Lower leg skin (tissue), 4 donors: Measurements from ENCODE around the gene AIRE. TPM values are rescaled to one million over a fixed set of nuclear protein-coding genes. Genes with fewer than 3 reads are reported as not detected.

Experiments
- DNase-seq, 2 donors: peaks; one replicate each; pipeline ENCODE4 v3.0.0-alpha.2; 2019; ENCODE audit warnings: low spot score in 2 of 2
- H3K4me3 ChIP-seq: fragments of 200-600 bp; sonication (generic); 2 replicates; pipeline ENCODE4 v1.5.1; 2017; ENCODE audit warnings: mild to moderate bottlenecking, low read depth; ENCODE audit not compliant: poor library complexity, severe bottlenecking
- POLR2A ChIP-seq, 2 donors: fragments of 450-650 bp; IDR thresholded peaks; one replicate each; pipeline ENCODE4 v1.6.1; 2016 to 2017; ENCODE audit warnings: antibody characterized with exemption in 2 of 2, mild to moderate bottlenecking in 1 of 2, moderate library complexity in 1 of 2
- WGBS, 2 donors: methylation state at CpG; one replicate each; pipeline ENCODE4 v1.1.5; 2018; 5-methylcytosine and 5-hydroxymethylcytosine counted together
- intact Hi-C: fragments of 100-400 bp; cut with DNase I; formaldehyde crosslinking; loops from one replicate; pipeline ENCODE4 v1.15.0; 2023; ENCODE audit warnings: low total_unique reads
- total RNA-seq, 4 donors: library from RNA; depleted of rRNA; stranded (reverse); fragments of >200 nt; gene quantifications; one replicate each; pipeline ENCODE4 v1.1.0, GENCODE V29; 2016
- TF ChIP-seq, protein P1 (sequence below), 3 donors: fragments of 450-650 bp; IDR thresholded peaks; one replicate each; pipeline ENCODE4 v1.5.1; 2016; ENCODE audit warnings: antibody characterized with exemption in 3 of 3, mild to moderate bottlenecking in 3 of 3, moderate library complexity in 2 of 3

Gene AIRE
- total RNA-seq, 4 donors from 2014 or later: 0.12 to 0.21 (median 0.19) TPM; not detected in 1

DNA sequence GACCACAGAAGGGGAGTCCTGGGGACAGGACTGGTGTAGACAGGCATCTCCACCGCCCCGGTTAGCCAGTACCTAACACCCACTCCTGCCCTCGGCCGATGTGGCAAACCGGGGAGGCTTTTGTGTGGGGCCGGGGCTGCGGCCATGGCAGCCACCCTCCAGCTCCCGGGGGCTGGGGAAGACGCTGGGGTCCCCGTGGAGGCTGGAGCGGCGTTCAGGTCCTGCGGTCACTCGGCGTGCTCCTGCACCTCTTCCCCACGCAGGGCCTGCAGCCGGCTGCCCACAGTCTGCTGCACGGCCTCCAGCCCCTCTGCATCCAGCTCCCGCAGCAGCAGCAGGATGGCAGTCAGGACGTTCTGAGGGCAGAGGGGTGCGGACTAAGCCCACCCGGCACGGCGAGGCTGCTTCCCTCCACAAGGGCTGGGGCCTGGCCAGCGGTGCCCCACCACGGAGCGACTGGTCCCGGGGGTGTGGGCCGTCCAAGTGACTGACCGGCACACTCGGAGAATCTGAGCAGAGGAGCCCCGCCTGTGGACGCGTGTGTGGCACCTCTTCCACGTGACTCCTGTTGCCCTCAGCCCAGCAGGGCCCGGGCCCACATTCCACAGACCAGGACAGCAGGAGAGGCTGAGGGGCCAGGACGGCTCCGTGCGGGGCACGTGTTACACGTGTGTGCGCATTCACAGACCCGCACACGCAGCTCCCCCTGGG lies 44.5 kb downstream of the AIRE start:
- WGBS, 2 donors: 88 to 89% methylated on average over 27 to 28 of the region's 44 CpGs
- no peak for DNase-seq
- TF ChIP-seq, protein P1, sequence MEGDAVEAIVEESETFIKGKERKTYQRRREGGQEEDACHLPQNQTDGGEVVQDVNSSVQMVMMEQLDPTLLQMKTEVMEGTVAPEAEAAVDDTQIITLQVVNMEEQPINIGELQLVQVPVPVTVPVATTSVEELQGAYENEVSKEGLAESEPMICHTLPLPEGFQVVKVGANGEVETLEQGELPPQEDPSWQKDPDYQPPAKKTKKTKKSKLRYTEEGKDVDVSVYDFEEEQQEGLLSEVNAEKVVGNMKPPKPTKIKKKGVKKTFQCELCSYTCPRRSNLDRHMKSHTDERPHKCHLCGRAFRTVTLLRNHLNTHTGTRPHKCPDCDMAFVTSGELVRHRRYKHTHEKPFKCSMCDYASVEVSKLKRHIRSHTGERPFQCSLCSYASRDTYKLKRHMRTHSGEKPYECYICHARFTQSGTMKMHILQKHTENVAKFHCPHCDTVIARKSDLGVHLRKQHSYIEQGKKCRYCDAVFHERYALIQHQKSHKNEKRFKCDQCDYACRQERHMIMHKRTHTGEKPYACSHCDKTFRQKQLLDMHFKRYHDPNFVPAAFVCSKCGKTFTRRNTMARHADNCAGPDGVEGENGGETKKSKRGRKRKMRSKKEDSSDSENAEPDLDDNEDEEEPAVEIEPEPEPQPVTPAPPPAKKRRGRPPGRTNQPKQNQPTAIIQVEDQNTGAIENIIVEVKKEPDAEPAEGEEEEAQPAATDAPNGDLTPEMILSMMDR (IDR thresholded peaks at IDR 0.05): no peak
- no peak for TF ChIP-seq POLR2A (IDR thresholded peaks at IDR 0.05)
- intact Hi-C loops: no loop called here
- H3K4me3 ChIP-seq: no peak overlapping the region

DNA sequence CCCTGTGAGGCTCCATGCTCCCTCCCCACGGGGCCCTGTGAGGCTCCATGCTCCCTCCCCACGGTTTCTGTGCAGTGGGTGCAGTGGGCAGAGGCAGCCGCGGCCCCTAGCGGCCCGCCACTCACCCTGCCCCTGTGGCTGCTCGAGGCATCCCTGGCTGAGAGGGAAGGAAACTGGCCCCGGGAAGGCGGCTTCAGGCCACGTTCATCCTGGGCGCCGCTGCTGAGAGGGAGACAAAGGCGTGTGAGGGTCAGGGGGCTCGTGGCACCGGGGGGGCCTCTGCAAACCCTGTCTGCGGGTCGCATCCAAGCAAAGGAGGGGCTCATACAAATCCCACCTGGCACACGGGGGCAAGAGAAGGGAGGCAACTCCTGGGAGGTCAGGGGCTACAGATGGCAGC lies 45.0 kb downstream of the AIRE start:
- no peak for DNase-seq
- TF ChIP-seq, protein P1 (IDR thresholded peaks at IDR 0.05): no peak
- TF ChIP-seq POLR2A (IDR thresholded peaks at IDR 0.05): no peak
- no peak overlapping the region for H3K4me3 ChIP-seq
- WGBS, 2 donors: 81 to 86% methylated on average over 9 to 16 of the region's 18 CpGs
- intact Hi-C loops: no loop called here

DNA sequence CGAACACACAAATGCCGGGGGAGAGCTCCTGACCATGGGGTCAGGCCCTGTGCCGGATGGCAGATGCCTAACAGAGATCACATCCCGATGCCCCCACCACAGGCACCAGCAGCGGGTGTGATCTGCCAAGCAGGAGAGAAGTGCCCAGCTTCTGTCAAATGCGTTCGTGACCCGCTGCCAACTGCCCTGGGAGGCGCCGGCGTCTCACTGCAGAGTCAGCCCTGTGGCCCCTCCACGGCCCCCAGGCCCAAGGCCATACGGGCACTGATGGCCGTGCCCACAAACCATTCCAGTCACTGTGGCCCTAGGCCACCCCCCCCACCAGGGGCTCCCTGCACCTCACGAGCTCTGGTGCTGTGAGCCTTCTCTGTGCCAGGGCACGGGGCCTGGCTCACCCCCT lies 45.5 kb downstream of the AIRE start:
- intact Hi-C loops: no loop called here
- H3K4me3 ChIP-seq: no peak overlapping the region
- DNase-seq: no peak
- TF ChIP-seq POLR2A (IDR thresholded peaks at IDR 0.05): no peak
- TF ChIP-seq, protein P1 (IDR thresholded peaks at IDR 0.05): no peak
- WGBS, 2 donors: 87 to 89% methylated on average over 15 of the region's 16 CpGs

DNA sequence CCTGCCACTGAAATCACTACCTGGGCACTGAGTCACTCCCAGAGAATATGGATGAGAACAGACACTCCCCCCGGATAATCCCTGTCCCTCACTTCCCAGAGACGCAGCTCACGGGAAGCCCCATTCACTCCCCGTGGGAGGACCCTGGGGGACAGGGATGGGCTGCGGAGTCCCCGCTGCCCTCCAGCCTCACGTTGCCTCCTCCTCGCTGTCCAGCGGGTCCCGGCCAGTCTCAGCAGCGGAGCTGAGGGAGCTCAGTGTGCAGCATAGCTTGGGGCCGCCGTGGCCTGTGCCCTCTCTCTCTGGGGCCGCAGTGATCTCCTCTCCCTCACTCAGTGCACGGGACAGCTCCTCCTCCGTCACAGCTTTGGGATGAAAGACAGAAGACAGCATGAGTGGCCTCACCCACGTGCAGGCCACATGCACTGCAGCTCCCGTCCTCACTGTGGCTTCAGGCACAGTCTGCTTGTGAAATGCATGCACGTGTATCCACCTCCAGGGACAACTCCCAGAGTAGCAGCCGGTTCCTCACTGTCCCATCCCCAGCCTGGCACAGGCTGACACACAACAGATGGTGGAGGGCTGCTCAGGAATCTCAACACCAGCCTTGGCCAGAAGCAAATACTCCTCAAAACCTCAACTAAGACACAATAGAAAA lies 46.1 kb downstream of the AIRE start:
- WGBS, 2 donors: 69 to 75% methylated on average over 20 of the region's 20 CpGs
- H3K4me3 ChIP-seq: no peak overlapping the region
- intact Hi-C loops: no loop called here
- TF ChIP-seq POLR2A (IDR thresholded peaks at IDR 0.05): no peak
- TF ChIP-seq, protein P1 (IDR thresholded peaks at IDR 0.05): no peak
- DNase-seq: no peak

DNA sequence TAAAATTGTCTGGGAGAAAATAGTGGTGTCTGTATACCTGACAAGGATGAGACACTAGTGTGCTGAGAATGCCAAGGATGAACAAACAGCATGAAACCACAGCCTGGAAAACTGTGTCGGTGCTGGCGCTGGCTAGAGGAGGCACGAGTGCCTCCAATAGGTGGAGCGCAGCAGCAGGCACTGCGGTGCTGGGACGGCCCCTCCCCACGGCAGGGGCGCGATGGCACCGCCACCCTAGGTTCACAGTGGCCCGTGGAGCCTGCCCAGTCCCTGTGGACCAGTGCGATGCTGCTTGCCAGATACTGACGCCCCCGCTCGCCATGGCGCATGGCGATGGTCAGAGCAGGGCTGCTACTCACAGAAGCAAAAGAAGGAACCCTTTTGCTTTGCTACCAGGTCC lies 46.7 kb downstream of the AIRE start:
- no peak overlapping the region for H3K4me3 ChIP-seq
- no peak for DNase-seq
- TF ChIP-seq, protein P1 (IDR thresholded peaks at IDR 0.05): no peak
- TF ChIP-seq POLR2A (IDR thresholded peaks at IDR 0.05): no peak
- 86 to 90% methylated on average over 17 of the region's 17 CpGs for WGBS, 2 donors
- intact Hi-C loops: no loop called here
